H1 (cell line): ENCODE data around the gene CCDC106. TPM values are rescaled to one million over a fixed set of nuclear protein-coding genes. Genes with fewer than 3 reads are reported as not detected.

Experiments
- CBX5 ChIP-seq: fragments of 300-800, 300-1000 bp; sonication (generic); IDR thresholded peaks from 2 replicates; pipeline ENCODE4 v1.7.1; 2016; ENCODE audit warnings: antibody characterized with exemption, low read length, low read depth
- GABPA ChIP-seq: IDR thresholded peaks from 2 replicates; pipeline ENCODE4 v1.6.1; 2011; ENCODE audit warnings: mild to moderate bottlenecking, low read length, moderate library complexity, borderline replicate concordance; ENCODE audit not compliant: insufficient read depth
- NRF1 ChIP-seq: IDR thresholded peaks from 2 replicates; pipeline ENCODE4 v1.6.1; 2011; ENCODE audit warnings: mild to moderate bottlenecking, low read depth, low read length, improper control_type of control experiment
- RBBP5 ChIP-seq: IDR thresholded peaks from 2 replicates; pipeline ENCODE4 v1.7.1; 2012; ENCODE audit warnings: low read depth, mild to moderate bottlenecking, inconsistent platforms, low read length, moderate library complexity, borderline replicate concordance
- SIN3A ChIP-seq, 2 experiments: IDR thresholded peaks in 1 of 2; conservative IDR thresholded peaks in 1 of 2; 2 replicates each; pipeline ENCODE4 v1.6.1; 2011 to 2012; ENCODE audit warnings: low read length in 2 of 2, improper control_type of control experiment in 1 of 2, low read depth in 1 of 2, mild to moderate bottlenecking in 1 of 2
- SIX5 ChIP-seq: IDR thresholded peaks from 2 replicates; pipeline ENCODE4 v1.6.1; 2011; ENCODE audit warnings: mild to moderate bottlenecking, low read depth, low read length
- TAF7 ChIP-seq: optimal IDR thresholded peaks from 2 replicates; pipeline ENCODE3; 2011; ENCODE audit warnings: low read depth, mild to moderate bottlenecking, inconsistent platforms, low read length, moderate library complexity, borderline replicate concordance
- ZNF274 ChIP-seq: IDR thresholded peaks from 2 replicates; pipeline ENCODE4 v1.7.0; 2012; ENCODE audit warnings: low read length, borderline replicate concordance; ENCODE audit errors: extremely low read depth
- polyA plus RNA-seq, 7 experiments: library from polyadenylated mRNA; depleted of rRNA in 3 of 7; stranded (reverse) in 5 of 7; unstranded in 2 of 7; fragments of >200 nt in 5 of 7; fragments of 200-250 nt in 2 of 7; gene quantifications; 1 replicate in 5 of 7; 2 replicates in 1 of 7; 4 replicates in 1 of 7; pipeline versions ENCODE4 v1.2.1 to v1.2.3, GENCODE V29; 2011 to 2013; ENCODE audit warnings: missing spikeins in 2 of 7, mixed read lengths in 2 of 7
- total RNA-seq: library from RNA; stranded (reverse); fragmentation: NEBNext Ultra II Directional; extraction: Animal tissue kit (Norgen Biotek cat#: 25700); gene quantifications from 2 replicates; pipeline ENCODE4 v1.2.1, GENCODE V29; 2021

The CCDC106 gene
- total and polyA plus RNA-seq, 2 of the 8 experiments (the other 6 are each of a cell fraction or from before 2014, with no cell fraction given): 12.0 to 20.1 TPM

DNA sequence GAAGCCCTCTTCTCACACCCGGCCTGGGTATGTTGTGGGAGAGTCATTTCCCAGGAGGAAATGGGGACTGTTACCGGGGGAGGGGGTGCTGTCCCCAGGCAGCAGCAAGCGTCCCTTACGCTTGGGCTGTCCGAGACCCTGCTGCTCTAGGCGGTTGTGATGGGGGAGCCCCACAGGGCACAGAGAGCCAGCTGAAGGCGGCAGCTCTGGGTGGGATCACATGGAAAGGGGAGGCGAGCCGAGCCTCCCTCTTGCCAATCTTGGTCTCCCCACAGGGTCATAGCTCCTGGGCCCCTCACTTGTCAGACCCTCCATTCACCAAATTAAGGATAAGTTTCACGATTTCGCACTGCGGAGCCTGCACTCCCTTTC, 49.0 kb downstream of the CCDC106 start (continued):
- TF ChIP-seq CBX5 (no peak), TAF7 (no peak), NRF1 (no peak), SIX5 (no peak), ZNF274 (no peak), GABPA (no peak), RBBP5 (no peak), SIN3A (conservative IDR thresholded peaks at IDR 0.05 in 1 of 2, IDR thresholded peaks at IDR 0.05 in 1 of 2; ENCODE audit: low read depth in 1 of 2, low read length in 2 of 2) (no peak)
